ENCODE results near the gene ZNF282.

Gene ZNF282

DNA sequence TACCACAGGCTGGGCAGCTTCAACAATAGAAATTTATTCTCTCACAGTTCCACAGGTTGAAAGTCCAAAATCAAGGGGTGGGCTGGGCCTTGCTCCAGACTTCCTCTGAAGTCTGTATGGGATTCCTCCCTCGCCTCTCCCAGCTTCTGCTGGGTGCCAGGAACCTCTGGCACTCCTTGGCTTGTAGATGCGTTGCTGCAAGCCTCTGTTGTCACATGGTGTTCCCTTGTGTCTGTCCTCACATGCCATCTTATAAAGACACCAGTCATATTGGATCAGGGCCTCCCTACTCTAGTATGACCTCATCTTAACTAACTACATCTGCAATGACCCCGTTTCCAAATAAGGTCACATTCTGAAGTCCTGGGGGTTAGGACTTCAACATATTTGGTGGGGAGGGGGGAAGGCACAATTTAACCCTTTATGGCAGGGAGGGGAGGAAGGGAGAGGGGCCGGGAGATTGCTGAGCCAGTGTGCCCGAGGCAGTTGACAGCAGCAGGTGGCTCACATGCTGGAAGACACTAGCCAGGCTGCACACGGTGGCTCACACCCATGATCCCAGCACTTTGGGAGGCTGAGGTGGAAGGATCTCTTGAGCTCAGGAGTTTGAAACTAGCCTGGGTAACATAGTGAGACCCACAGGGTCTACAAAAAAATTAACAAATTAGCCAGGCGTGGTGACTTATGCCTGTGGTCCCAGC is 18.8 kb downstream of the ZNF282 start:
- Histone ChIP-seq H3K79me2 (ENCODE audit: insufficient read depth, low read length) (no peaks in the 10 kb centered on the region), H3K9me2 (replicated peaks; ENCODE audit: insufficient read depth, low read length) (no peaks in the 10 kb centered on the region), H3K4me2 (ENCODE audit: low read depth, low read length, poor library complexity, severe bottlenecking) (no peak overlapping the region), H3K36me3 (ENCODE audit: low read length) (no peaks in the 10 kb centered on the region), H3F3A (ENCODE audit: insufficient read depth) (no peaks in the 10 kb centered on the region), H3K27ac (ENCODE audit: low read depth, low read length) (no peak overlapping the region), H3K9me3 (ENCODE audit: insufficient read depth, low read length) (no peaks in the 10 kb centered on the region), H4K20me1 (ENCODE audit: low read depth, low read length) (no peaks in the 10 kb centered on the region), H2AFZ (ENCODE audit: low read depth, low read length, severe bottlenecking) (no peak overlapping the region), H3K4me3 (ENCODE audit: insufficient read depth, low read length, poor library complexity, severe bottlenecking) (no peak overlapping the region), H3K9ac (ENCODE audit: low read length) (no peak overlapping the region), H3K27me3 (ENCODE audit: low read length) (no peaks in the 10 kb centered on the region)
- TF ChIP-seq, protein P1, sequence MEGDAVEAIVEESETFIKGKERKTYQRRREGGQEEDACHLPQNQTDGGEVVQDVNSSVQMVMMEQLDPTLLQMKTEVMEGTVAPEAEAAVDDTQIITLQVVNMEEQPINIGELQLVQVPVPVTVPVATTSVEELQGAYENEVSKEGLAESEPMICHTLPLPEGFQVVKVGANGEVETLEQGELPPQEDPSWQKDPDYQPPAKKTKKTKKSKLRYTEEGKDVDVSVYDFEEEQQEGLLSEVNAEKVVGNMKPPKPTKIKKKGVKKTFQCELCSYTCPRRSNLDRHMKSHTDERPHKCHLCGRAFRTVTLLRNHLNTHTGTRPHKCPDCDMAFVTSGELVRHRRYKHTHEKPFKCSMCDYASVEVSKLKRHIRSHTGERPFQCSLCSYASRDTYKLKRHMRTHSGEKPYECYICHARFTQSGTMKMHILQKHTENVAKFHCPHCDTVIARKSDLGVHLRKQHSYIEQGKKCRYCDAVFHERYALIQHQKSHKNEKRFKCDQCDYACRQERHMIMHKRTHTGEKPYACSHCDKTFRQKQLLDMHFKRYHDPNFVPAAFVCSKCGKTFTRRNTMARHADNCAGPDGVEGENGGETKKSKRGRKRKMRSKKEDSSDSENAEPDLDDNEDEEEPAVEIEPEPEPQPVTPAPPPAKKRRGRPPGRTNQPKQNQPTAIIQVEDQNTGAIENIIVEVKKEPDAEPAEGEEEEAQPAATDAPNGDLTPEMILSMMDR (IDR thresholded peaks at IDR 0.05; ENCODE audit: insufficient read depth, low read length, poor library complexity, severe bottlenecking): no peak
- no peak for TF ChIP-seq EZH2phosphoT487 (conservative IDR thresholded peaks at IDR 0.05; ENCODE audit: low read length)

DNA sequence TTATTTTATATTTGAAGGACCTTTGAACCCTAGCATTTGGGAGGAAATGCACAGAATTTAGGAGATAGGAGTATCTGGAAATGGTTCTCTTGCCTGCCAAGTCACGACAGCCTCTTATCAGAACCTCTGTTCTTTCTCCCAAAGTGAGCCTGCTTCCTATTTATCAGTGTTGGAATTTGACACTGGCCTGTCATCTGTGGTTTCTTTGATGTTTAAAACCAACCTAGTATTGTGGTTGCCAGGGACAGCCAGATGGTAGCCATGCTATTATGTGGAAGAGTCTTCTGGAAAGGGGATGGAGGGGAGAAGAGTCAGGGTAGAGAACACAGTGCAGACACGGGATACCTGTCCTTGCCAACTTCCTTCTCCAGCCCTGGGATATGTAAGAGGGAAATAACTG is 21.1 kb downstream of the ZNF282 start:
- H3F3A ChIP-seq (ENCODE audit: insufficient read depth): no peaks in the 10 kb centered on the region
- H3K9me2 ChIP-seq (replicated peaks; ENCODE audit: insufficient read depth, low read length): no peaks in the 10 kb centered on the region
- no peak overlapping the region for H2AFZ ChIP-seq (ENCODE audit: low read depth, low read length, severe bottlenecking)
- no peaks in the 10 kb centered on the region for H3K9me3 ChIP-seq (ENCODE audit: insufficient read depth, low read length)
- no peak overlapping the region for H3K4me3 ChIP-seq (ENCODE audit: insufficient read depth, low read length, poor library complexity, severe bottlenecking)
- H3K27me3 ChIP-seq (ENCODE audit: low read length): no peaks in the 10 kb centered on the region
- H3K79me2 ChIP-seq (ENCODE audit: insufficient read depth, low read length): no peaks in the 10 kb centered on the region
- no peaks in the 10 kb centered on the region for H3K36me3 ChIP-seq (ENCODE audit: low read length)
- H3K9ac ChIP-seq (ENCODE audit: low read length): no peak overlapping the region
- TF ChIP-seq, protein P1 (IDR thresholded peaks at IDR 0.05; ENCODE audit: insufficient read depth, low read length, poor library complexity, severe bottlenecking): no peak
- no peak for TF ChIP-seq EZH2phosphoT487 (conservative IDR thresholded peaks at IDR 0.05; ENCODE audit: low read length)
- no peak overlapping the region for H3K27ac ChIP-seq (ENCODE audit: low read depth, low read length)
- H3K4me2 ChIP-seq (ENCODE audit: low read depth, low read length, poor library complexity, severe bottlenecking): no peak overlapping the region
- no peaks in the 10 kb centered on the region for H4K20me1 ChIP-seq (ENCODE audit: low read depth, low read length)

GRCh38 chr7:149217570-149217969 is 22.2 kb downstream of the ZNF282 start:
- no peaks in the 10 kb centered on the region for H3K9me2 ChIP-seq (replicated peaks; ENCODE audit: insufficient read depth, low read length)
- H3K4me3 ChIP-seq (ENCODE audit: insufficient read depth, low read length, poor library complexity, severe bottlenecking): no peak overlapping the region
- H3K27me3 ChIP-seq (ENCODE audit: low read length): no peaks in the 10 kb centered on the region
- no peaks in the 10 kb centered on the region for H3K79me2 ChIP-seq (ENCODE audit: insufficient read depth, low read length)
- no peak overlapping the region for H3K9ac ChIP-seq (ENCODE audit: low read length)
- H3F3A ChIP-seq (ENCODE audit: insufficient read depth): no peaks in the 10 kb centered on the region
- H3K4me2 ChIP-seq (ENCODE audit: low read depth, low read length, poor library complexity, severe bottlenecking): no peak overlapping the region
- H3K9me3 ChIP-seq (ENCODE audit: insufficient read depth, low read length): no peaks in the 10 kb centered on the region
- no peaks in the 10 kb centered on the region for H3K36me3 ChIP-seq (ENCODE audit: low read length)
- H3K27ac ChIP-seq (ENCODE audit: low read depth, low read length): no peak overlapping the region
- H4K20me1 ChIP-seq (ENCODE audit: low read depth, low read length): no peaks in the 10 kb centered on the region
- TF ChIP-seq, protein P1 (IDR thresholded peaks at IDR 0.05; ENCODE audit: insufficient read depth, low read length, poor library complexity, severe bottlenecking): no peak
- no peak for TF ChIP-seq EZH2phosphoT487 (conservative IDR thresholded peaks at IDR 0.05; ENCODE audit: low read length)
- H2AFZ ChIP-seq (ENCODE audit: low read depth, low read length, severe bottlenecking): no peak overlapping the region

Measured in SU-DHL-6 (cell line).